Colonic mucosa (tissue), 4 donors: Measurements from ENCODE around the gene ISCA2. TPM values are rescaled to one million over a fixed set of nuclear protein-coding genes. Genes with fewer than 3 reads are reported as not detected.

ENCODE experiments used
- DNase-seq: peaks from one replicate; pipeline ENCODE4 v3.0.0-alpha.2; 2020
- H3K27ac ChIP-seq: fragments of 200-600 bp; one replicate; pipeline ENCODE4 v1.8.0; 2021
- H3K27me3 ChIP-seq: fragments of 200-600 bp; one replicate; pipeline ENCODE4 v1.8.0; 2021
- H3K36me3 ChIP-seq: fragments of 200-600 bp; one replicate; pipeline ENCODE4 v1.8.0; 2021
- H3K4me1 ChIP-seq: fragments of 200-600 bp; one replicate; pipeline ENCODE4 v1.8.0; 2021; ENCODE audit warnings: mild to moderate bottlenecking
- H3K4me3 ChIP-seq: fragments of 200-600 bp; one replicate; pipeline ENCODE4 v1.8.0; 2021
- H3K9ac ChIP-seq, 2 donors: one replicate each; pipeline ENCODE4 v1.7.0; 2013; ENCODE audit warnings: control low read depth in 2 of 2, low read depth in 2 of 2, low read length in 2 of 2
- H3K9me3 ChIP-seq: fragments of 200-600 bp; one replicate; pipeline ENCODE4 v1.8.0; 2021
- intact Hi-C: fragments of 100-400 bp; cut with DNase I; formaldehyde crosslinking; loops from one replicate; pipeline ENCODE4 v1.14.1; 2022
- total RNA-seq, 2 donors: library from RNA; stranded (reverse); fragmentation: NEBNext Ultra II Directional in 1 of 2; extraction: Animal tissue kit (Norgen Biotek cat#: 25700) in 1 of 2; gene quantifications; one replicate each; pipeline ENCODE4 v1.2.1, GENCODE V29; 2021
- TF ChIP-seq, protein P1 (sequence below): fragments of 200-600 bp; IDR thresholded peaks from one replicate; pipeline ENCODE4 v1.8.0; 2022; ENCODE audit warnings: antibody characterized with exemption, mild to moderate bottlenecking
- donor health status: healthy.
- donor health status: DM: no; HTN: no; CAD: no.
- donor health status: DM: no; HTN: no; CAD: no.

The ISCA2 gene
- total RNA-seq, 2 donors from 2014 or later: 42.0 to 43.1 TPM

- TF ChIP-seq, protein P1, sequence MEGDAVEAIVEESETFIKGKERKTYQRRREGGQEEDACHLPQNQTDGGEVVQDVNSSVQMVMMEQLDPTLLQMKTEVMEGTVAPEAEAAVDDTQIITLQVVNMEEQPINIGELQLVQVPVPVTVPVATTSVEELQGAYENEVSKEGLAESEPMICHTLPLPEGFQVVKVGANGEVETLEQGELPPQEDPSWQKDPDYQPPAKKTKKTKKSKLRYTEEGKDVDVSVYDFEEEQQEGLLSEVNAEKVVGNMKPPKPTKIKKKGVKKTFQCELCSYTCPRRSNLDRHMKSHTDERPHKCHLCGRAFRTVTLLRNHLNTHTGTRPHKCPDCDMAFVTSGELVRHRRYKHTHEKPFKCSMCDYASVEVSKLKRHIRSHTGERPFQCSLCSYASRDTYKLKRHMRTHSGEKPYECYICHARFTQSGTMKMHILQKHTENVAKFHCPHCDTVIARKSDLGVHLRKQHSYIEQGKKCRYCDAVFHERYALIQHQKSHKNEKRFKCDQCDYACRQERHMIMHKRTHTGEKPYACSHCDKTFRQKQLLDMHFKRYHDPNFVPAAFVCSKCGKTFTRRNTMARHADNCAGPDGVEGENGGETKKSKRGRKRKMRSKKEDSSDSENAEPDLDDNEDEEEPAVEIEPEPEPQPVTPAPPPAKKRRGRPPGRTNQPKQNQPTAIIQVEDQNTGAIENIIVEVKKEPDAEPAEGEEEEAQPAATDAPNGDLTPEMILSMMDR: no peak
- no peaks in the 10 kb centered on the region for H3K27me3 ChIP-seq
- intact Hi-C loops: no loop called here
- no peaks in the 10 kb centered on the region for H3K4me1 ChIP-seq
- H3K9me3 ChIP-seq: no peaks in the 10 kb centered on the region
- no peak overlapping the region for H3K4me3 ChIP-seq
- no peak for DNase-seq
- no peaks in the 10 kb centered on the region for H3K36me3 ChIP-seq
- H3K27ac ChIP-seq: no peak overlapping the region
- no peak overlapping the region for H3K9ac ChIP-seq
These were observed 11.0 kb upstream of the ISCA2 start for GRCh38 chr14:74482571-74482970.

- H3K9ac ChIP-seq: no peak overlapping the region
- H3K4me1 ChIP-seq: no peaks in the 10 kb centered on the region
- no peaks in the 10 kb centered on the region for H3K9me3 ChIP-seq
- no peaks in the 10 kb centered on the region for H3K36me3 ChIP-seq
- H3K27me3 ChIP-seq: no peaks in the 10 kb centered on the region
- TF ChIP-seq, protein P1: no peak
- H3K4me3 ChIP-seq: no peak overlapping the region
- intact Hi-C loops: no loop called here
- no peak for DNase-seq
- H3K27ac ChIP-seq: no peak overlapping the region
These were observed 10.2 kb upstream of the ISCA2 start for GRCh38 chr14:74483321-74483720.

DNA sequence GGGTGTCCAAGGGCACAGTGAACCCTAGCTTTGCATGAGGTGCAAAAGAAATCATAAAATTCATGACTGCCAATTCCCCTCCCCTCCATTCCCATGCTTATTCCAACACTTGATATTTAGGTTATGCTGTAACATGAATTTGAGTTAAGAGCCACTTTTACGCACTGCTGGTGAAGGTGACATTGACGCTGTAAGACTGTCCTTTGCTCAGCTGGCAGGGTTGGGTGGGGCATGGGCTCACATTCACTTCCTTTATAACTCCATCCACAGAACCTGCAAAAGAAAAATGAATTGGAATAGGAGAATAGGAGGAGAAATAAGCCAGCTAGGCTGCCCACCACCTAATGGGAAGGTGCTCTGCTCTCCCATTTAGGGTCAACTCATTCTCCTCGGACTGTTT lies 7.4 kb upstream of the ISCA2 start:
- no peak for DNase-seq

DNA sequence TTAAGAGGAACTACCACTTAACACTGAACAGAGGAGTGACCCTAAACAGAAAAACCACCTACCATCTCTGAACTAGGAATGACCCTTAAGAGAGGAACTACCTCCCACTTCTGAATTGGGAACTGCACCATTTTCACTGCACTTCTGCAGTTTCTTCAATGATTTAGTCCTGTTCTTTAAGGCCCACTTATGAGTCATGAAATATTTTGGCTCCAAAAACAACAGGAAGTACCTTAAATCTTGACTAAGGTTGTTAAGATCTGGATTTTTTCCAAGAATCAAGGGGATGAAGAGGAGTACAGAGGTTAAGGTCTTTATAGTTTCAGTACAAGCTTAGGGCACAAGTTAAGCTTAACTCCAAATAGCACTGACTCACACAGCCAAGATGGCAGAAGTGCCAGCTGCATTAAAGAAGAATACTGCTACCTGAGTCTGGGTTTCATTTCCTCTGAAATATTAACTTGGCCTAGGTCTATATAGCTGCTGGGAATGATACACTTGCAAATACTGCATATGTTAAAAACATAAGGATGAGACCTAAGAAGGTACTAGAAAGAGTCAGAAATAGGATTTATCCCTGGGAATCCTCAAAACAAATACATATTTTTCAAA lies 4.7 kb upstream of the ISCA2 start:
- no peak for DNase-seq
- TF ChIP-seq, protein P1: no peak
- no peaks in the 10 kb centered on the region for H3K27me3 ChIP-seq
- H3K9ac ChIP-seq: no peak overlapping the region
- no peaks in the 10 kb centered on the region for H3K4me1 ChIP-seq
- intact Hi-C loops: no loop called here
- no peaks in the 10 kb centered on the region for H3K9me3 ChIP-seq
- H3K36me3 ChIP-seq: no peaks in the 10 kb centered on the region
- no peak overlapping the region for H3K4me3 ChIP-seq
- peak overlapping the region; percentile 14 for H3K27ac ChIP-seq

More for the DNA sequence above, 7.4 kb upstream of the ISCA2 start:
- no peaks in the 10 kb centered on the region for H3K9me3 ChIP-seq
- no peak overlapping the region for H3K4me3 ChIP-seq
- no peaks in the 10 kb centered on the region for H3K4me1 ChIP-seq
- intact Hi-C loops: no loop called here
- H3K27me3 ChIP-seq: no peaks in the 10 kb centered on the region
- TF ChIP-seq, protein P1: no peak
- no peak overlapping the region for H3K27ac ChIP-seq
- no peaks in the 10 kb centered on the region for H3K36me3 ChIP-seq
- no peak overlapping the region for H3K9ac ChIP-seq

GRCh38 chr14:74490486-74490885 lies 3.1 kb upstream of the ISCA2 start:
- no peak for DNase-seq
- no peaks in the 10 kb centered on the region for H3K36me3 ChIP-seq
- H3K9ac ChIP-seq: no peak overlapping the region
- H3K27me3 ChIP-seq: no peaks in the 10 kb centered on the region
- H3K9me3 ChIP-seq: no peaks in the 10 kb centered on the region
- peaks cover 3% of the 10 kb centered on the region for H3K4me1 ChIP-seq
- no peak overlapping the region for H3K27ac ChIP-seq
- no peak overlapping the region for H3K4me3 ChIP-seq
- intact Hi-C loops: no loop called here
- TF ChIP-seq, protein P1: no peak
